ENCODE measurements around the gene ELFN1.

ELFN1 gene

DNA sequence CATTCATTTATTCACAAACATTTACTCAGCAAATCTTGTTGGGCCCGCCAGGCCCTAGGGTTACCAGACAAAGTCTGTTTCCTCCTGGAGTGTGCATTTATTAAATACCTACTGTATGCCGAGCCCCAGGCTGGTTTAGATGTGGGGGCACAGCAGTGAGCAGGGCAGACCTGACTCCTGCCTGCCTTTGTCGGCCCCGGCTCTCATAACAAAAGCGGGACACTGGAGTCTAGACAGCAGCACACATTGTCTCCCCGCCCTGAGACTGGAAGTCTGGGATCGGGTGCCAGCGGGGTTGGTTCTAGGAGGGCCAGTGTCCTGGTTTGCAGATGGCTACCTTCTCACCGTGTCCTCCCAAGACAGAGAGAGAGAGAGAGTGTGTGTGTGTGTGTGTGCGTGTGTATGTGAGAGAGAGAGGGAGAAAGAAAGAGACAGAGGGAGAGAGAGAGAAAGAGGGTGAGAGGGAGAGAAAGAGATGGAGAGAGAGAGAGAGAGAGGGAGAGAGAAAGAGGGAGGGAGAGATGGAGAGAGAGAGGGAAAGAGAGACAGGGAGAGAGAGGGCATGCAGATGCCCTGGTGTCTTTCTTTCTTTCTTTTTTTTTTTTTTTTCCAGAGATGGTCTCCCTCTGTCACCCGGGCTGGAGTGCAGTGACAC is 25.9 kb downstream of the ELFN1 start:
- no peak overlapping the region for H3K27ac ChIP-seq (ENCODE audit: low read depth, low read length)
- peaks cover 4% of the 10 kb centered on the region for H3K4me1 ChIP-seq (ENCODE audit: control insufficient read depth, low read depth, low read length)
- H3K27me3 ChIP-seq (ENCODE audit: insufficient read depth, low read length, poor library complexity) = no peaks in the 10 kb centered on the region
- H3K4ac ChIP-seq (ENCODE audit: low read depth, low read length) = no peak overlapping the region
- no peak overlapping the region for H3K18ac ChIP-seq (ENCODE audit: low read length)
- no peaks in the 10 kb centered on the region for H3K79me2 ChIP-seq (ENCODE audit: control insufficient read depth, insufficient read depth, low read length)
- WGBS (ENCODE audit: extremely low coverage, insufficient coverage, low lambda C conversion rate) = no CpG with 5 or more reads among the region's 11 CpGs
- no peak overlapping the region for H3K4me3 ChIP-seq (ENCODE audit: low read length)
- H4K8ac ChIP-seq (ENCODE audit: low read depth, low read length) = no peak overlapping the region
- H3K4me2 ChIP-seq (ENCODE audit: low read length) = no peak overlapping the region
- H2BK120ac ChIP-seq (ENCODE audit: low read depth, low read length) = no peak overlapping the region
- no peak for DNase-seq
- no peak overlapping the region for H2BK5ac ChIP-seq (ENCODE audit: low read length)
- H4K5ac ChIP-seq (ENCODE audit: low read length) = no peak overlapping the region
- no peaks in the 10 kb centered on the region for H3K79me1 ChIP-seq (ENCODE audit: low read length)
- H3K56ac ChIP-seq (ENCODE audit: low read length) = no peak overlapping the region
- H3K23ac ChIP-seq (ENCODE audit: low read length) = no peak overlapping the region
- H2BK15ac ChIP-seq (replicated peaks; ENCODE audit: low read depth) = no peak overlapping the region
- H2AK5ac ChIP-seq (ENCODE audit: low read length) = no peak overlapping the region
- H3K9ac ChIP-seq (ENCODE audit: low read length) = no peak overlapping the region
- no peaks in the 10 kb centered on the region for H3K36me3 ChIP-seq (ENCODE audit: control insufficient read depth, insufficient read depth, low read length)

DNA sequence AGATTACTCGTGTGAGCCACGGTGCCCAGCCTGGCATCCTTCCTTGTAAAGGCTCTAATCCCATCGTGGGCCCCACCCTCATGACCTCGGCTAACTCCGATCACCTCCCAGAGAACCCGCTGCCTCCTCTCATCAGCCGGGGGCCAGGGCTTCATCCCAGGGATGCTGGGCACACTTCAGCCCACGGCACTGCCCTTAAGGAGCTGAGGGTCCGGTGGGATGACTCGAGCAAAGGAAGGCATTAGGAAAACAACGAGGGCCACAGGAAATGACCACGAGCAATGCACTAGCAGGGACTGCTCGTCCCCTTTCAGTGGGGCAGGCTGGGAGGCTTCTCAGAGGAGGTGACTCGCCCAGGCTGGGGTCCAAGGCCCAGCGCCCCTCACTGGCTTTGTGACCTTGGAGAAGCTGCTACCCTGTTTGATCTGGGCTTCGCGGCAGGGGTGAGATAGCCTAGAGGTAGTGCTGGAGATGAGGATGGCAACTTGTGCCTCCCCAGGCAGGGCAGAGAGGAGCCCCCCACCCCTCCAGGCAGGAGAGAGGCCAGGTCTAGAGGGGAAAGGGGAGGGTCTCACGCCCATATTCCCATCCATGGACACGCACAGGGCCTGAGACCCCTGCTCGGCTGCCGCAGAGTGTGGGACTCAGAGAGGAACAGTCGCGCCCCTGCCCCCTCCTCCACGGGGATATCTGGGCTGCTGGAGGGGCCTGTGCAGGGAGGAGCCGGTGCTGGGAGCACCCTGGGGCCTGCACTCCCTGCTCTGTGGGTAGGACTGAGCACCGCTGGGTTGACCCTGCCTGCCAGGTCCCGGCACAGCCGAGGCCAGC is 26.8 kb downstream of the ELFN1 start:
- DNase-seq = no peak
- H4K8ac ChIP-seq (ENCODE audit: low read depth, low read length) = no peak overlapping the region
- WGBS (ENCODE audit: extremely low coverage, insufficient coverage, low lambda C conversion rate) = no CpG with 5 or more reads among the region's 28 CpGs
- no peak overlapping the region for H3K23ac ChIP-seq (ENCODE audit: low read length)
- no peak overlapping the region for H3K56ac ChIP-seq (ENCODE audit: low read length)
- no peak overlapping the region for H3K9ac ChIP-seq (ENCODE audit: low read length)
- H2BK15ac ChIP-seq (replicated peaks; ENCODE audit: low read depth) = no peak overlapping the region
- H3K36me3 ChIP-seq (ENCODE audit: control insufficient read depth, insufficient read depth, low read length) = no peaks in the 10 kb centered on the region
- no peaks in the 10 kb centered on the region for H3K79me1 ChIP-seq (ENCODE audit: low read length)
- H4K5ac ChIP-seq (ENCODE audit: low read length) = no peak overlapping the region
- H2AK5ac ChIP-seq (ENCODE audit: low read length) = no peak overlapping the region
- no peak overlapping the region for H3K27ac ChIP-seq (ENCODE audit: low read depth, low read length)
- H3K4me1 ChIP-seq (ENCODE audit: control insufficient read depth, low read depth, low read length) = peaks cover 4% of the 10 kb centered on the region
- H3K27me3 ChIP-seq (ENCODE audit: insufficient read depth, low read length, poor library complexity) = no peaks in the 10 kb centered on the region
- no peaks in the 10 kb centered on the region for H3K79me2 ChIP-seq (ENCODE audit: control insufficient read depth, insufficient read depth, low read length)
- no peak overlapping the region for H3K18ac ChIP-seq (ENCODE audit: low read length)
- H3K4me2 ChIP-seq (ENCODE audit: low read length) = no peak overlapping the region
- no peak overlapping the region for H2BK5ac ChIP-seq (ENCODE audit: low read length)
- no peak overlapping the region for H3K4ac ChIP-seq (ENCODE audit: low read depth, low read length)
- no peak overlapping the region for H3K4me3 ChIP-seq (ENCODE audit: low read length)
- H2BK120ac ChIP-seq (ENCODE audit: low read depth, low read length) = no peak overlapping the region

DNA sequence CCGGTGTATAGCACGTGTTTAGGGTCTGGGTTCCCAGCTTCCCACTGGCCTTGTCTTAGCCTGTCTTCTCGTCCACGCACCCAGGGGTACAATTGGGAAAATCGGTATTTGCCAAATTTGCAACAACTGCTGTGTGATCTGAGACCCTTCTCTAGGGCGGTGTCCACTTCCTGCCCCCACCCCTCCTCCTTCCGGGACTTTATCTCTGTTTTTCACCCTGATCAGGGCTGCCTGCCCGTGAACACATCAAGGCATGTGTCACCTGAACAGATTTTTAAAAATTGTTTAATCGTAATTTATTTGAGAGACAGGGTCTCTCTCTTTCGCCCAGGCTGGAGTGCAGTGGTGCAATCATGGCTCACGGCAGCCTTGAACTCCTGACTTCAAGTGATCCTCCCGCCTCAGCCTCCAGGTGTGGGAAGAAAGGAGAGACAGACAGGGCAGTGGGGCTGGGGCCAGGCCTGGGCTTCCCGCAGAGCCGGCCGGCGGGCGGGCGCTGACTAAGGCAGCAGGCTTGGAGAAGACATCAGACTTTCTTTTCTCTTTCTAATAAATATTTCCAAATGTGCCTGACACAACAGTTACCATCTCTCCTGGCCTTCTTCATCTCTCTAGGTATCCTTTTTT is 27.5 kb downstream of the ELFN1 start:
- Histone ChIP-seq H4K5ac (ENCODE audit: low read length) (no peak overlapping the region), H3K56ac (ENCODE audit: low read length) (no peak overlapping the region), H3K36me3 (ENCODE audit: control insufficient read depth, insufficient read depth, low read length) (no peaks in the 10 kb centered on the region), H4K8ac (ENCODE audit: low read depth, low read length) (no peak overlapping the region), H2BK120ac (ENCODE audit: low read depth, low read length) (no peak overlapping the region), H3K79me2 (ENCODE audit: control insufficient read depth, insufficient read depth, low read length) (no peaks in the 10 kb centered on the region), H3K4me2 (ENCODE audit: low read length) (no peak overlapping the region), H3K23ac (ENCODE audit: low read length) (no peak overlapping the region), H3K27me3 (ENCODE audit: insufficient read depth, low read length, poor library complexity) (no peaks in the 10 kb centered on the region), H2BK15ac (replicated peaks; ENCODE audit: low read depth) (no peak overlapping the region), H3K9ac (ENCODE audit: low read length) (no peak overlapping the region), H3K4me1 (ENCODE audit: control insufficient read depth, low read depth, low read length) (peaks cover 4% of the 10 kb centered on the region), H3K18ac (ENCODE audit: low read length) (no peak overlapping the region), H3K4me3 (ENCODE audit: low read length) (no peak overlapping the region), H2AK5ac (ENCODE audit: low read length) (no peak overlapping the region), H3K79me1 (ENCODE audit: low read length) (no peaks in the 10 kb centered on the region), H3K4ac (ENCODE audit: low read depth, low read length) (no peak overlapping the region), H3K27ac (ENCODE audit: low read depth, low read length) (no peak overlapping the region), H2BK5ac (ENCODE audit: low read length) (no peak overlapping the region)
- no peak for DNase-seq
- no CpG with 5 or more reads among the region's 18 CpGs for WGBS (ENCODE audit: extremely low coverage, insufficient coverage, low lambda C conversion rate)

DNA sequence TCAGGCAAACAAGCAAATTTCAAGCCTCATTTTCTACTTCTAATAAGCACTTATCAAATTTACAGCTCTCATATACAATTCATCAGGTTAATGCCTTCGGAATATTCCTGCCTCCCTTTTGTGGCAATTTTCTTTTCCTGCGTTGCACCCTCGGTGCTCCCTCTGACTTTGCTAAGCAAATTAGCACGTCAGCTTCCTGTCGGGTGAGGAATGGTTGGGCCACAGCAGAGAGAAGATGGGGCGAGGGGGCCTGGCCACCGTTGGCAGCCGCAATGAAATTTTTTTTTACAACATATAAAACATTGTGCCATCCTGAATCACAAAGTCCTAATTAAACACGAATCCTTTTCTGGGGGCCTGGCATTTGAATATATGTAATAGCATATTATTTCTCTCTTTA is 28.1 kb downstream of the ELFN1 start:
- Histone ChIP-seq H3K4me1 (ENCODE audit: control insufficient read depth, low read depth, low read length) (peaks cover 4% of the 10 kb centered on the region), H3K27me3 (ENCODE audit: insufficient read depth, low read length, poor library complexity) (no peaks in the 10 kb centered on the region), H3K4me2 (ENCODE audit: low read length) (no peak overlapping the region), H2AK5ac (ENCODE audit: low read length) (no peak overlapping the region), H3K4me3 (ENCODE audit: low read length) (no peak overlapping the region), H3K79me1 (ENCODE audit: low read length) (no peaks in the 10 kb centered on the region), H3K4ac (ENCODE audit: low read depth, low read length) (no peak overlapping the region), H2BK15ac (replicated peaks; ENCODE audit: low read depth) (no peak overlapping the region), H3K27ac (ENCODE audit: low read depth, low read length) (no peak overlapping the region), H4K8ac (ENCODE audit: low read depth, low read length) (no peak overlapping the region), H3K9ac (ENCODE audit: low read length) (no peak overlapping the region), H3K56ac (ENCODE audit: low read length) (no peak overlapping the region), H3K36me3 (ENCODE audit: control insufficient read depth, insufficient read depth, low read length) (no peaks in the 10 kb centered on the region), H3K23ac (ENCODE audit: low read length) (no peak overlapping the region), H2BK5ac (ENCODE audit: low read length) (no peak overlapping the region), H3K79me2 (ENCODE audit: control insufficient read depth, insufficient read depth, low read length) (no peaks in the 10 kb centered on the region), H3K18ac (ENCODE audit: low read length) (no peak overlapping the region), H4K5ac (ENCODE audit: low read length) (no peak overlapping the region), H2BK120ac (ENCODE audit: low read depth, low read length) (no peak overlapping the region)
- no CpG with 5 or more reads among the region's 9 CpGs for WGBS (ENCODE audit: extremely low coverage, insufficient coverage, low lambda C conversion rate)
- DNase-seq = no peak

DNA sequence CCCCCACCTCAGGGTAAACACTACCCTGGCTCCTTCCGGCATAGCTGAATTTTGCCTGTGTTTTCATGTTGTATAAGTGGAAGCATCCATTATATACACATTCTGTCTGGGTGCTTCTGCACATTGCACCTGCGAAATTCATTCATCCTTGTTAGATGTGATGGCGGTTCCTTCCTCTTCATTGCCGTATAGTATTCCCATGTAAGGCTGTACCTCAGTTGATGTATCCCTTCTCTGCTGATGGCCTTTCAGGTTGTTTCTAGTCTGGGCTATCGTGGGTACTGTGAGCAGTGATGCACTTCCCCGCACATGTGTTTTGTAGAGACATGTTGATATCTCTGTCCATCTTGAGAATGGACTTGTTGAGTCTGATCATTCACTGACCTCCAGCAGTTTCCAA is 28.9 kb downstream of the ELFN1 start:
- no peak overlapping the region for H2AK5ac ChIP-seq (ENCODE audit: low read length)
- H3K27me3 ChIP-seq (ENCODE audit: insufficient read depth, low read length, poor library complexity) = no peaks in the 10 kb centered on the region
- H3K9ac ChIP-seq (ENCODE audit: low read length) = no peak overlapping the region
- H4K5ac ChIP-seq (ENCODE audit: low read length) = no peak overlapping the region
- no peaks in the 10 kb centered on the region for H3K36me3 ChIP-seq (ENCODE audit: control insufficient read depth, insufficient read depth, low read length)
- peaks cover 7% of the 10 kb centered on the region for H3K4me1 ChIP-seq (ENCODE audit: control insufficient read depth, low read depth, low read length)
- no peak overlapping the region for H3K27ac ChIP-seq (ENCODE audit: low read depth, low read length)
- no peak overlapping the region for H3K4me2 ChIP-seq (ENCODE audit: low read length)
- no peak overlapping the region for H2BK120ac ChIP-seq (ENCODE audit: low read depth, low read length)
- no peak overlapping the region for H3K4ac ChIP-seq (ENCODE audit: low read depth, low read length)
- no peaks in the 10 kb centered on the region for H3K79me1 ChIP-seq (ENCODE audit: low read length)
- no peak overlapping the region for H3K4me3 ChIP-seq (ENCODE audit: low read length)
- H3K23ac ChIP-seq (ENCODE audit: low read length) = no peak overlapping the region
- H2BK5ac ChIP-seq (ENCODE audit: low read length) = no peak overlapping the region
- WGBS (ENCODE audit: extremely low coverage, insufficient coverage, low lambda C conversion rate) = no CpG with 5 or more reads among the region's 6 CpGs
- DNase-seq = no peak
- no peak overlapping the region for H4K8ac ChIP-seq (ENCODE audit: low read depth, low read length)
- no peak overlapping the region for H2BK15ac ChIP-seq (replicated peaks; ENCODE audit: low read depth)
- no peak overlapping the region for H3K56ac ChIP-seq (ENCODE audit: low read length)
- no peaks in the 10 kb centered on the region for H3K79me2 ChIP-seq (ENCODE audit: control insufficient read depth, insufficient read depth, low read length)
- H3K18ac ChIP-seq (ENCODE audit: low read length) = no peak overlapping the region

Measured in mesendoderm (in vitro differentiated cells).